Neural progenitor cell (in vitro differentiated cells): Measurements from ENCODE around the gene NEUROG3. TPM values are rescaled to one million over a fixed set of nuclear protein-coding genes. Genes with fewer than 3 reads are reported as not detected.

Experiments used
- DNase-seq: peaks from one replicate; pipeline ENCODE4 v3.0.0-alpha.2; 2016; ENCODE audit warnings: low spot score
- H2AFZ ChIP-seq: fragments of 200-600 bp; sonication (generic); replicated peaks from 2 replicates; pipeline ENCODE4 v1.6.1; 2016; ENCODE audit warnings: antibody characterized with exemption
- H3F3A ChIP-seq: fragments of 200-600 bp; sonication (generic); 2 replicates; pipeline ENCODE4 v1.6.1; 2016; ENCODE audit warnings: antibody characterized with exemption, low read depth
- H3K27ac ChIP-seq: fragments of 200-600 bp; sonication (generic); 2 replicates; pipeline ENCODE4 v1.5.1; 2016; ENCODE audit warnings: mild to moderate bottlenecking
- H3K27me3 ChIP-seq: fragments of 200-600 bp; sonication (generic); 2 replicates; pipeline ENCODE4 v1.6.1; 2016; ENCODE audit warnings: mild to moderate bottlenecking, moderate library complexity
- H3K36me3 ChIP-seq: fragments of 200-600 bp; sonication (generic); 2 replicates; pipeline ENCODE4 v1.5.1; 2016
- H3K4me1 ChIP-seq: fragments of 200-600 bp; sonication (generic); 2 replicates; pipeline ENCODE4 v1.6.1; 2016; ENCODE audit warnings: mixed run types
- H3K4me2 ChIP-seq: fragments of 200-600 bp; sonication (generic); 2 replicates; pipeline ENCODE4 v1.6.1; 2016
- H3K4me3 ChIP-seq: fragments of 200-600 bp; sonication (generic); 2 replicates; pipeline ENCODE4 v1.5.1; 2016
- H3K79me2 ChIP-seq: fragments of 200-600 bp; sonication (generic); 2 replicates; pipeline ENCODE4 v1.6.1; 2016; ENCODE audit warnings: low read depth
- H3K9ac ChIP-seq: fragments of 200-600 bp; sonication (generic); 2 replicates; pipeline ENCODE4 v1.6.1; 2016
- H3K9me3 ChIP-seq: fragments of 200-600 bp; sonication (generic); 2 replicates; pipeline ENCODE4 v1.5.1; 2016; ENCODE audit warnings: low read depth
- H4K20me1 ChIP-seq: fragments of 200-600 bp; sonication (generic); 2 replicates; pipeline ENCODE4 v1.6.1; 2016; ENCODE audit warnings: low read depth
- H3K27ac Mint-ChIP-seq: 3 replicates; pipeline ENCODE4 v1.8.0; 2021; ENCODE audit warnings: mixed read lengths
- H3K27me3 Mint-ChIP-seq: 2 replicates; pipeline ENCODE4 v1.8.0; 2022; ENCODE audit warnings: low read depth, mild to moderate bottlenecking, inconsistent platforms, moderate library complexity, mixed read lengths; ENCODE audit not compliant: insufficient read depth
- H3K36me3 Mint-ChIP-seq: 3 replicates; pipeline ENCODE4 v1.8.0; 2021; ENCODE audit warnings: mixed read lengths
- H3K4me1 Mint-ChIP-seq: 3 replicates; pipeline ENCODE4 v1.8.0; 2021; ENCODE audit warnings: mixed read lengths
- H3K4me3 Mint-ChIP-seq: 3 replicates; pipeline ENCODE4 v1.8.0; 2021; ENCODE audit warnings: mild to moderate bottlenecking, moderate library complexity, mixed read lengths
- H3K9me3 Mint-ChIP-seq: 3 replicates; pipeline ENCODE4 v1.8.0; 2020; ENCODE audit warnings: mixed read lengths
- CTCF ChIP-seq: fragments of 200-600 bp; sonication (generic); IDR thresholded peaks from 2 replicates; pipeline ENCODE4 v1.5.1; 2017; ENCODE audit warnings: antibody characterized with exemption, mild to moderate bottlenecking
- EZH2 ChIP-seq: fragments of 200-600 bp; sonication (generic); IDR thresholded peaks from 2 replicates; pipeline ENCODE4 v1.6.1; 2017; ENCODE audit warnings: antibody characterized with exemption, mild to moderate bottlenecking, moderate library complexity
- EZH2phosphoT487 ChIP-seq: fragments of 200-600 bp; sonication (generic); IDR thresholded peaks from 2 replicates; pipeline ENCODE4 v1.6.1; 2017; ENCODE audit warnings: antibody characterized with exemption
- total RNA-seq: library from RNA; depleted of rRNA; stranded (reverse); fragments of >200 nt; gene quantifications from 2 replicates; pipeline ENCODE4 v1.2.3, GENCODE V29; 2015; ENCODE audit warnings: low replicate concordance

NEUROG3 gene
- total RNA-seq, 1 donor from 2014 or later = not detected

- peaks cover 81% of the 10 kb centered on the region for H3K27me3 Mint-ChIP-seq
These were observed 3.8 kb downstream of the NEUROG3 start for GRCh38 chr10:69569396-69569934.

DNA sequence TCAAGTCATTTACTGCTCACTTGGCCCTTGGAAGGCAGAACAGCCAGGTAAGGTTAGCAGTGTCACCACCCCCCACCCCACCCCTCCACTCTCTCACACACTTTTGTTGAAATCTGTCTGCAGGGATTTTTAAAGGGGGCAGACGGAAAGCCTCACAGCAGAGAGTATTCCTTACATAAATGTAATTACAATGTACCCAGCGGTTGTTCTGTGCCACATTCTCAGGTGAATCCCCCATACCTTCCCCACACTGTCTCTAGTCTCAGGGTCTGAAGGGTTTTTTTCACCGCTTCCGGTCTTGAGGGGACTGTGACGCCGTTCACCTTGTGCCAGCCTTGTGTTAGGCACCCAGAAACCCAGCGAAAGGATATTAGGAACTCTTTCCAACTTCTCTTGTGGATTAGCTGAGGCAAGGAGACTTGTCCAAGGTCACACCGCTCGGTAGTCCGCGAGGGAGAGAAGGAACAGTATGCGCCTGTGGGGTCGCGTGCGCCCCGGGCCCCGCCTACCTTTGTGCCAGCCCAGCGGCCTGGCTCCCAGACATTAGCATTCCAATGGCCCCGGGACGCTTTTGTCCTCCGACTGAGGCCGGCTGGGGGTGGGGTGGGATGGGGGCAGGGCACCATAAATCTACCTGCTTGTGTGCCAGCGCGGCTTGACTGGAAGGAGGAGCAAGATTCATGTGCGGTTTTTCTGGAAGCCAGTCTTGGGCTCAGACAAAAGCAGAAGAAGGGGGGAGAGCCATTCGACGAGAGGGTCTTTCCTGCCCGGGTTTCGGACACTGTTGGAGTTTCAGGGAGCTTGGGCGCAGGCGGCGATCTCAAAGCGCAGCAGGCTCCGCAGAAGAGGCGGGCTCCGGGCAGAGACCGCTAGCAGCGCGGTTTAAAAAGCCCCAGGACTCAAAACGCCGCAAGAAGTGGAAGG lies 4.5 kb downstream of the NEUROG3 start:
- peak; percentile 77 for DNase-seq
- Mint-ChIP-seq H3K4me3 (no peak overlapping the region), H3K36me3 (no peaks in the 10 kb centered on the region), H3K9me3 (peaks cover 6% of the 10 kb centered on the region), H3K27ac (no peak overlapping the region), H3K27me3 (peaks cover 80% of the 10 kb centered on the region), H3K4me1 (peaks cover 22% of the 10 kb centered on the region)
- H4K20me1 ChIP-seq = peaks cover 71% of the 10 kb centered on the region
- peaks cover 48% of the 10 kb centered on the region for H3K4me1 ChIP-seq
- H3K4me3 ChIP-seq = peak overlapping the region; percentile 43
- H3F3A ChIP-seq = peaks cover 31% of the 10 kb centered on the region
- no peaks in the 10 kb centered on the region for H3K36me3 ChIP-seq
- no peak overlapping the region for H2AFZ ChIP-seq
- H3K27me3 ChIP-seq = peaks cover 100% of the 10 kb centered on the region
- no peak overlapping the region for H3K27ac ChIP-seq
- TF ChIP-seq EZH2 (no peak), CTCF (no peak), EZH2phosphoT487 (no peak)
- no peaks in the 10 kb centered on the region for H3K79me2 ChIP-seq
- no peaks in the 10 kb centered on the region for H3K9me3 ChIP-seq
- no peak overlapping the region for H3K9ac ChIP-seq
- H3K4me2 ChIP-seq = peak overlapping the region; percentile 79

More at GRCh38 chr10:69569396-69569934, 3.8 kb downstream of the NEUROG3 start:
- H3K9ac ChIP-seq = no peak overlapping the region
- Mint-ChIP-seq H3K9me3 (peaks cover 6% of the 10 kb centered on the region), H3K4me1 (peaks cover 29% of the 10 kb centered on the region), H3K4me3 (no peak overlapping the region), H3K27ac (no peak overlapping the region), H3K36me3 (no peaks in the 10 kb centered on the region)
- no peak overlapping the region for H2AFZ ChIP-seq
- no peaks in the 10 kb centered on the region for H3K79me2 ChIP-seq
- peak overlapping the region; percentile 79 for H3K4me2 ChIP-seq
- peaks cover 38% of the 10 kb centered on the region for H3F3A ChIP-seq
- peak; percentile 11 for TF ChIP-seq EZH2phosphoT487
- peak; percentile 74 for TF ChIP-seq EZH2
- TF ChIP-seq CTCF = no peak
- no peaks in the 10 kb centered on the region for H3K36me3 ChIP-seq
- H3K9me3 ChIP-seq = no peaks in the 10 kb centered on the region
- H4K20me1 ChIP-seq = peaks cover 76% of the 10 kb centered on the region
- H3K27ac ChIP-seq = no peak overlapping the region
- peak; percentile 18 for DNase-seq
- peaks cover 100% of the 10 kb centered on the region for H3K27me3 ChIP-seq
- peaks cover 55% of the 10 kb centered on the region for H3K4me1 ChIP-seq
- peak overlapping the region; percentile 43 for H3K4me3 ChIP-seq

DNA sequence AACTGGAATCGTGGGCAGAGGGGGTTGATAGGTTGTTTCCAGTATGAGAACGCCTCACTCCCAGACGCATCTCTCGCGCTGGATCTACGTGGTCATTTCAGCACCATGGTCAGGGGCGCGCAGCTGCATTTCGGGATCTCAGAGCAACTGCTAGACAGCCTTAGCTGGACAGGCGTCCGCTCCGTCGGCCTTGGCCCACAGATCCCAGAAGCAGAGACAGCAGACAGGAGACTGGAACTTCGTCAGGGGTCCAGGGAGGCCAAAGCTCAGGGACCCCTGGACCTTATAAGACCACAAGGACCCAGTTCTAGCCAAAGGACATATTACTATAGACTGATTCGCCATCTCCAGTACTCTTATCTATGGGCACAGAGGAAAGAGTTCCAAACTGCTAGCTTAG lies 5.3 kb downstream of the NEUROG3 start:
- Histone ChIP-seq H3K9ac (no peak overlapping the region), H4K20me1 (peaks cover 63% of the 10 kb centered on the region), H3K9me3 (no peaks in the 10 kb centered on the region), H3K4me2 (no peak overlapping the region), H3K27me3 (peaks cover 100% of the 10 kb centered on the region), H3K36me3 (no peaks in the 10 kb centered on the region), H3K4me3 (no peak overlapping the region), H3F3A (peaks cover 29% of the 10 kb centered on the region), H2AFZ (no peak overlapping the region), H3K4me1 (peaks cover 40% of the 10 kb centered on the region), H3K27ac (no peak overlapping the region), H3K79me2 (no peaks in the 10 kb centered on the region)
- Mint-ChIP-seq H3K9me3 (peaks cover 6% of the 10 kb centered on the region), H3K4me3 (peak overlapping the region; percentile 41), H3K36me3 (no peaks in the 10 kb centered on the region), H3K27me3 (peaks cover 82% of the 10 kb centered on the region), H3K4me1 (peaks cover 19% of the 10 kb centered on the region), H3K27ac (no peak overlapping the region)
- TF ChIP-seq EZH2 (peak; percentile 63), CTCF (no peak), EZH2phosphoT487 (peak; percentile 68)
- peak; percentile 92 for DNase-seq
